Astrocyte (in vitro differentiated cells and primary cell): ENCODE data around the gene ANTXR2. TPM values are rescaled to one million over a fixed set of nuclear protein-coding genes. Genes with fewer than 3 reads are reported as not detected.

Source experiments
- DNase-seq: peaks from one replicate; pipeline ENCODE4 v3.0.0-alpha.2; 2010; ENCODE audit warnings: low read depth
- FAIRE-seq: peaks from 2 replicates; lab custom pipeline; 2011; peaks lifted over from hg19 to GRCh38; lab: Jason Lieb, UNC
- H2AFZ ChIP-seq: 2 replicates; pipeline ENCODE4 v1.6.0; 2012; ENCODE audit warnings: low read depth, low read length, inconsistent platforms
- H3K27ac ChIP-seq: 2 replicates; pipeline ENCODE4 v1.5.1; 2011; ENCODE audit warnings: low read depth, low read length, inconsistent platforms
- H3K27me3 ChIP-seq: 2 replicates; pipeline ENCODE4 v1.6.0; 2011; ENCODE audit warnings: low read length, inconsistent platforms; ENCODE audit not compliant: insufficient read depth
- H3K36me3 ChIP-seq: 2 replicates; pipeline ENCODE4 v1.5.1; 2011; ENCODE audit warnings: low read length, inconsistent platforms; ENCODE audit not compliant: insufficient read depth
- H3K4me1 ChIP-seq: 2 replicates; pipeline ENCODE4 v1.5.1; 2011; ENCODE audit warnings: low read length, inconsistent platforms; ENCODE audit not compliant: insufficient read depth
- H3K4me2 ChIP-seq: 2 replicates; pipeline ENCODE4 v1.6.0; 2012; ENCODE audit warnings: low read length, inconsistent platforms
- H3K4me3 ChIP-seq: 2 replicates; pipeline ENCODE4 v1.5.1; 2011; ENCODE audit warnings: low read depth, mild to moderate bottlenecking, low read length, inconsistent platforms; ENCODE audit not compliant: insufficient read depth
- H3K79me2 ChIP-seq: 2 replicates; pipeline ENCODE4 v1.6.0; 2012; ENCODE audit warnings: mild to moderate bottlenecking, low read length, inconsistent platforms; ENCODE audit not compliant: insufficient read depth
- H3K9ac ChIP-seq: 2 replicates; pipeline ENCODE4 v1.6.0; 2012; ENCODE audit warnings: mild to moderate bottlenecking, low read length, inconsistent platforms
- H3K9me3 ChIP-seq: 2 replicates; pipeline ENCODE4 v1.5.1; 2012; ENCODE audit warnings: low read depth, mild to moderate bottlenecking, low read length, inconsistent platforms; ENCODE audit not compliant: insufficient read depth
- H4K20me1 ChIP-seq: 2 replicates; pipeline ENCODE4 v1.6.0; 2012; ENCODE audit warnings: low read length, inconsistent platforms; ENCODE audit not compliant: insufficient read depth
- H3K27ac Mint-ChIP-seq: one replicate; pipeline ENCODE4 v1.8.0; 2021; ENCODE audit warnings: mild to moderate bottlenecking, mixed read lengths; ENCODE audit not compliant: unreplicated experiment
- H3K27me3 Mint-ChIP-seq: one replicate; pipeline ENCODE4 v1.8.0; 2021; ENCODE audit warnings: low read depth, mixed read lengths; ENCODE audit not compliant: unreplicated experiment
- H3K36me3 Mint-ChIP-seq: one replicate; pipeline ENCODE4 v1.8.0; 2021; ENCODE audit warnings: low read depth, mixed read lengths; ENCODE audit not compliant: unreplicated experiment
- H3K4me1 Mint-ChIP-seq: one replicate; pipeline ENCODE4 v1.8.0; 2021; ENCODE audit warnings: low read depth, mixed read lengths; ENCODE audit not compliant: unreplicated experiment
- H3K4me3 Mint-ChIP-seq: one replicate; pipeline ENCODE4 v1.8.0; 2021; ENCODE audit warnings: mild to moderate bottlenecking, moderate library complexity, mixed read lengths; ENCODE audit not compliant: unreplicated experiment
- H3K9me3 Mint-ChIP-seq: one replicate; pipeline ENCODE4 v1.8.0; 2021; ENCODE audit warnings: mild to moderate bottlenecking, mixed read lengths; ENCODE audit not compliant: unreplicated experiment
- EZH2 ChIP-seq: IDR thresholded peaks from 2 replicates; pipeline ENCODE4 v1.6.1; 2012; ENCODE audit warnings: mild to moderate bottlenecking, low read length, inconsistent platforms; ENCODE audit not compliant: insufficient read depth
- total RNA-seq: library from RNA; stranded (reverse); gene quantifications from 2 replicates; pipeline ENCODE4 v1.2.1, GENCODE V29; 2021
- TF ChIP-seq, protein P1 (sequence below): IDR thresholded peaks from 2 replicates; pipeline ENCODE4 v1.5.1; 2011; ENCODE audit warnings: low read depth, mild to moderate bottlenecking, inconsistent platforms, low read length, moderate library complexity; ENCODE audit not compliant: insufficient read depth

The ANTXR2 gene
- total RNA-seq, 1 donor from 2014 or later = 34.7 TPM

DNA sequence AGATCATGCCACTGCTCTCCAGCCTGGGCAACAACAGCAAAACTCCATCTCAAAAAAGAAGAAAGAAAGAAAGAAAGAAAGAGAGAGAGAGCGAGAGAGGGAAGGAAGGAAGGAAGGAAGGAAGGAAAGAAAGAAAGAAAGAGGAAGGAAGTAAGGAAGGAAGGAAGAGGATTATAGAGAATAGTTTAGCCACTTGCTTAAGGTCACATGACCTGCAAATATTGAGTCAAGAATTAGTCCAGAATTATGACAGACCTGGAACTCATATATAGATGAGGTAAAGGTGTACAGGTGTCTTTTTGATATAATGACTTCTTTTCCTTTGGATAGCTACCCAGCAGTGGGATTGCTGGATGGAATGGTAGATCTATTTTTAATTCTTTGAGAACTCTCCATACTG is 25.6 kb upstream of the ANTXR2 start:
- no peaks in the 10 kb centered on the region for H3K79me2 ChIP-seq
- H4K20me1 ChIP-seq = no peaks in the 10 kb centered on the region
- H3K4me3 ChIP-seq = no peak overlapping the region
- Mint-ChIP-seq H3K4me1 (peaks cover 5% of the 10 kb centered on the region), H3K4me3 (no peak overlapping the region), H3K27ac (no peak overlapping the region), H3K27me3 (no peaks in the 10 kb centered on the region), H3K36me3 (no peaks in the 10 kb centered on the region), H3K9me3 (no peaks in the 10 kb centered on the region)
- H3K4me2 ChIP-seq = no peak overlapping the region
- DNase-seq (no peak), FAIRE-seq (no peak)
- H3K9ac ChIP-seq = no peak overlapping the region
- no peaks in the 10 kb centered on the region for H3K36me3 ChIP-seq
- H2AFZ ChIP-seq = no peak overlapping the region
- no peak overlapping the region for H3K27ac ChIP-seq
- no peaks in the 10 kb centered on the region for H3K9me3 ChIP-seq
- peaks cover 6% of the 10 kb centered on the region for H3K4me1 ChIP-seq
- H3K27me3 ChIP-seq = no peaks in the 10 kb centered on the region
- TF ChIP-seq EZH2 = no peak

DNA sequence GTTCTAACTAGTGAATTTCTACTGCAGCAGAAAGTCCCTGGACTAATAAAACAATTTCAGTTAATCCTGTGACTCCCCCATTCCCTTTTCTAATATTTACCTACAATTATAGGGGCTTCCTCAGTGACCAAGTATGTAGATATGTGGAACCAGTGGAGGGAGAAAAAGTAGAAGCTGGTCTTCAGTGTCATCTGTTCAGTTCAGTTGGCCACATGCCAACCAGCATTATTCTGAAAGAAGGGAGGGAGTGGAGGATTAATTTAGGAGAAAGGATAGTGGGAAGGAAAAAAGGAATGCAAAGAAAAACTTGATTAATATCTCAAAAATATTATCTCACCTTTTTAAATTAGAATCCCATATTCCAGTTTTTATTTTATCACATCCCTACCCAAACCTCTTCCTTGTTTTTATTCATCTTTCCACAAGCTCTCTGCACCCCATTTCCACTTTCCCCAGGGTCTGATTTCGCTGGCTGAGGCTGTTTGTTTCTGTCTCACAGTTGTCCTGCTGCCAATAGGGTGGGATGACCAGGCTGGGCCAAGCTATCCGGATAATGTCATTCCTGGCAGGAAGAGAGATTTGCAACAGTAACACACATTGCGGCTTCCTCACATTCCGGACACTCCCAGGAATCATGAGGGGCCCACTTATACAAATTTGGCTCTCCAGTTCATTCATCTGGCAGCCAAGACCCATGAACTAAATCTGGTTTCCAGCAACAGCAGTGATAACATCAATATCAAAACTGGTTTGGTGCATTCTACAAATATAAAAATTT is 24.6 kb upstream of the ANTXR2 start:
- Histone ChIP-seq H3K9ac (no peak overlapping the region), H3K4me1 (peaks cover 6% of the 10 kb centered on the region), H3K36me3 (no peaks in the 10 kb centered on the region), H2AFZ (no peak overlapping the region), H3K27ac (no peak overlapping the region), H3K4me2 (peak overlapping the region; percentile 54), H3K27me3 (no peaks in the 10 kb centered on the region), H3K79me2 (no peaks in the 10 kb centered on the region), H3K4me3 (no peak overlapping the region), H4K20me1 (no peaks in the 10 kb centered on the region), H3K9me3 (no peaks in the 10 kb centered on the region)
- H3K27ac Mint-ChIP-seq = no peak overlapping the region
- FAIRE-seq (peak; percentile 20), DNase-seq (peak; percentile 94)
- no peak for TF ChIP-seq EZH2
- TF ChIP-seq, protein P1, sequence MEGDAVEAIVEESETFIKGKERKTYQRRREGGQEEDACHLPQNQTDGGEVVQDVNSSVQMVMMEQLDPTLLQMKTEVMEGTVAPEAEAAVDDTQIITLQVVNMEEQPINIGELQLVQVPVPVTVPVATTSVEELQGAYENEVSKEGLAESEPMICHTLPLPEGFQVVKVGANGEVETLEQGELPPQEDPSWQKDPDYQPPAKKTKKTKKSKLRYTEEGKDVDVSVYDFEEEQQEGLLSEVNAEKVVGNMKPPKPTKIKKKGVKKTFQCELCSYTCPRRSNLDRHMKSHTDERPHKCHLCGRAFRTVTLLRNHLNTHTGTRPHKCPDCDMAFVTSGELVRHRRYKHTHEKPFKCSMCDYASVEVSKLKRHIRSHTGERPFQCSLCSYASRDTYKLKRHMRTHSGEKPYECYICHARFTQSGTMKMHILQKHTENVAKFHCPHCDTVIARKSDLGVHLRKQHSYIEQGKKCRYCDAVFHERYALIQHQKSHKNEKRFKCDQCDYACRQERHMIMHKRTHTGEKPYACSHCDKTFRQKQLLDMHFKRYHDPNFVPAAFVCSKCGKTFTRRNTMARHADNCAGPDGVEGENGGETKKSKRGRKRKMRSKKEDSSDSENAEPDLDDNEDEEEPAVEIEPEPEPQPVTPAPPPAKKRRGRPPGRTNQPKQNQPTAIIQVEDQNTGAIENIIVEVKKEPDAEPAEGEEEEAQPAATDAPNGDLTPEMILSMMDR = no peak
- no peak overlapping the region for H3K4me3 Mint-ChIP-seq
- H3K27me3 Mint-ChIP-seq = peaks cover 2% of the 10 kb centered on the region
- H3K4me1 Mint-ChIP-seq = peaks cover 5% of the 10 kb centered on the region
- no peaks in the 10 kb centered on the region for H3K9me3 Mint-ChIP-seq
- no peaks in the 10 kb centered on the region for H3K36me3 Mint-ChIP-seq

DNA sequence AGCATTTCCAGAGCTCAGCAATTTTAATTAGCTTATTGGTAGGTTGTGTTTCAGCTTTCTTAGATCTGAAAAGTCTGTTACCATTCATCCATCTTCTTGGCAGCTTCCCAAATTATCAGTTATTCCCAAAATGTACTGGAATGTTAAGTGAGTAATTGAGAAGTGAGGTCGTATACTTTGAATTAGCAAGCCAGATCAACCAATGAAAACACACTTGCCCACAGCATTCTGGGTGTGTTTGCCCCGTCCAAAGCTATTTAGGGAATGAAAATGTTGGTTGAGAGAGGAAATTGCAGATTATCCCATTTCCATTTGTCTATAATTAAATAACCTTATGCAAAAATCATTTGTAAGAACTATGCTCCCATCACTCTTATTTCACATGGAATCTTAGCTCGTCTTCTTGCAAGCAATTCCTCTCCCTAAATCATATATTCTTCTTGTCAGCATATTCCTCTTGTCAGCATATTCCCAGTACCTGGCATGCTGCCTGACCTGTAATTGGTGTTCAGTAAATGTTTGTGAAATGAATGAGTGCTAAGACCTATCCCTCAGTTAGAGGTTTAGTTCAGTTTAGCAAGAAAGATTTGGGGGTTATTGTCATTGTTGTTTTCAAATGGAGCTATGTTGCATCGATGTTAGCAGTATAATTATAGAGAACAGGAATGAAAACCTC is 23.3 kb upstream of the ANTXR2 start:
- no peak overlapping the region for H3K27ac Mint-ChIP-seq
- peaks cover 5% of the 10 kb centered on the region for H3K4me1 Mint-ChIP-seq
- peaks cover 11% of the 10 kb centered on the region for H3K27me3 Mint-ChIP-seq
- Histone ChIP-seq H3K9ac (no peak overlapping the region), H3K4me2 (no peak overlapping the region), H3K9me3 (no peaks in the 10 kb centered on the region), H3K27ac (no peak overlapping the region), H3K4me1 (peaks cover 6% of the 10 kb centered on the region), H4K20me1 (no peaks in the 10 kb centered on the region), H3K27me3 (no peaks in the 10 kb centered on the region), H3K4me3 (no peak overlapping the region), H3K36me3 (no peaks in the 10 kb centered on the region), H2AFZ (no peak overlapping the region), H3K79me2 (no peaks in the 10 kb centered on the region)
- no peak for TF ChIP-seq EZH2
- TF ChIP-seq, protein P1 = no peak
- no peaks in the 10 kb centered on the region for H3K9me3 Mint-ChIP-seq
- H3K4me3 Mint-ChIP-seq = no peak overlapping the region
- DNase-seq = no peak
- no peak for FAIRE-seq
- no peaks in the 10 kb centered on the region for H3K36me3 Mint-ChIP-seq
